HG02759 (cell line): ENCODE measurements around the gene C7orf25.
A peak's percentile ranks its signal among the peaks of the same experiment; 100 is the strongest.

Experiments
- ATAC-seq: cut with Tn5 transposase; IDR thresholded peaks from one replicate; pipeline ENCODE4 v1.9.1; 2021; ENCODE audit warnings: mild to moderate bottlenecking, moderate library complexity; ENCODE audit not compliant: unreplicated experiment

The C7orf25 gene

DNA sequence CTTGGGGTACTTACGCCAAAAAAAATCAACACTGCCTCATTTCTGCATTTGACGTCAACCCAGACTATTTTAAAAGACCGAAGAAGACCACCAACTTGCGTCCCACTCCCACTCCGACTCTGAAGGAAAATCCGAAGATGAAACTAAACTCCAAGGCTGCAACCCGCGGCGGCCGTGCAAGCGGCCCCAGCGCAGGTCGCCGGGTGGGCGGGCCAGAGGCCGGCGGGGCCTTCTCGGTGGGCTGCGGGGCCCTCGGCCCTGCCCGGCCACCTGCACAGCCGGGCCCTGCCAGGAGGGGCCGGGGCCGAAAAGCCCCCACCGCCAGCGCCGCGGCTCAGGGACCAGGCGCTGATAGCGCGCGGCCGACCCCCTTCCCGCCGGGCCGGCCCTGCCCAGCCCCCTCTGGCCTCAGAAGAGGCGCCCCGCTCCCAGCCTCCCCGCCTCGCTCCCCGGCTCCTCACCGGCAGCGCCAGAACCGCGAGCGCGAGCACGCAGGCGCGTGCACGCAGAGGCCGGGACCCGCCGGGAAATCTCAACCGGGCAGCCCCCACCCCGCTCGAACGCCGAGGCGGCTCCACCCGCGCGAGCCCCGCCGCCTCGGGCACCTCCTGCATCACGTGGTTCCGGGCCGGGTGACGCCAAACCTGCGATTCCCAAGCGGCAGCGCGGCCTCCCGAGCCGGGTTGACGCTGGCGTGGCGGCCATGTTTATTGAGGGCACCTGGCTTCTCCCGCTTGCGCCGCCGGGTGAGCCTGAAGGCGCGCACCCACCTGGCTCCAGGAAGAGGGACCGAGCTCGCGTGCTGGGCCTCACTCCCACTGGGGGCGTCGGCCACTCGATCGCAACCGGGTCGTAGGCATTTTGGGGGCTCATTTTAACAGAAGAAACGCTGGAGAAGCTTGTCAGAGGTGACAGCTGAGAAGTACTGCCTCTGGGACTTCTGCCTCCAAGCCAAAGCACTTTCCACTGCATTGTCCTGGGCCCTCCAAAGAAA lies at the start of gene C7orf25:
Gene C7orf25 (minus strand): TSS at position 617 of the 994 bp plus-strand sequence. CDS start 1,170 bp downstream, outside the sequence.
- ATAC-seq: peak; percentile 92

DNA sequence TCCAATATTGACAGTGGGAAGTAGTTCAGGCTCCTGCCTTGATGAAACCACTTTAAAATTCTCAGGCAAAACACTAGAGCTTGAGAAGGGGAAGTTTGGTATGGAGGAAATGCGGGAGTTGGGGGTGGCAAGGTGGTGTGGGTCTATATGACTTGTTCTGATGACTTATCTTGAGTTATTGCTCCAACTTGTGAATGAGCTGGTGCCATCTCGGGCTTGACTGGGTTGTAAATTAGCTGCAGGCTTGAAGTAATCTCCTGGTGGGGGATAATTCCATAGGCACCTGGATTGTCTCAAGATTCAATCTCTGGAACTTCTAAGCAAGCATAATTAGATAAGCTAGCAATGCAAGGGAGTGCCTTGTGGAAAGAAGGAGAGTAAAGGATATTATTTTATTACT lies 49.3 kb upstream of the C7orf25 start:
- no peak for ATAC-seq

DNA sequence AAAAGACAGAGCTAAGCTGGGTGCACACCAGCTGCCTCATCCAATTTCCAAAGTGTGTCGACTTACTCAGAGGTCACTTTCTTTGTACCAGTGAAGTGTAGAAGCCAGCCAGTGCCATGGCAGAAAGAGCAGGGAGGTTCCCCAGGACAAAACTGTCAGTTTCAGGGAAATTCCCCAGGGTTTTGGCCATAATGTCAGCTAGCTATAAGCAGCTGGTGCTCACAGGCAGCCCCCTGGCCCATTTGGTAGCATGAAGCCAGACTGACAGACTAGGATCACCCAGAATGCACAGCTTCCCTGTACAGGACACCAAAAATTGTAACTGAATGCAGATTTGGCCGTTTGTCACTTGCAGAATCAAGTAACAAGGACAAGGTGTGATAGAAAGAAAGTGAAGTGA lies 48.9 kb upstream of the C7orf25 start:
- ATAC-seq: peak; percentile 66

DNA sequence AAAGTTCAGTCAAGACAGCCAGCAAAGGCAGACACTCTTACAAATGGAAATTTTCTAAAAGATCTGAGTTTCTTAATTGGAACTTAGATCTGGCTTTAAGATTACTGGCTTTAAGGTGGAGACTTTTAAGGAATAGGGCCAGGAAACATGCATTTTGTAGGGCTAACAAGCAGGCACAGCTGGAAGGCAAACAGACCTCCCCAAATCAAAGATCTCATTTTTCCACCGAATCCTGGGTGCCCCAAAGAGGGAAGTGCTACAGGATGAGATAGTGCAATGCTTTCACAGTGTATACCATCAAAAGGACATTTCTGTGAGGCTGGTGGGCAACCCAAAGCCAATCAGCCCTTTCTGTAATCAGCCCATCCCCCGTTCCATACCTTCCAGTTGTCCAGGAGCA lies 47.7 kb upstream of the C7orf25 start:
- no peak for ATAC-seq

DNA sequence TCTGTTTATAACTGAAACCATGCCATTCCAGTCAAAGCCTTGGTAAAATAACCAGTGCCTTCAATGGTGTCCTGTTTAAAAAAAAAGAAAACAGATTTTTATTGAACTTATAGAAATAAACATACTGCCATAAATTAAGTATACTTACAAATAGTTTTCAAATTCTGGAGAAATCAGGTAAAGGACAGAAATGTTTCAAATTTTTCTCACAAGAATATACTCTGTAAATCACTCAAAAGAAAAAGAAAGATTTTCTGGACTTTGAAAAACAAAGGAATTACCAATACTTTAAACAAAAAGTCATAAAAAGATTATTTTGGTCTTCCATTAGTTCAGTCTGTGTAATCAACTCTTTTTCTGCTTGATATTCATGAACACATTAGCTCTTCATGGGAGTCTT lies 44.2 kb upstream of the C7orf25 start:
- ATAC-seq: no peak

DNA sequence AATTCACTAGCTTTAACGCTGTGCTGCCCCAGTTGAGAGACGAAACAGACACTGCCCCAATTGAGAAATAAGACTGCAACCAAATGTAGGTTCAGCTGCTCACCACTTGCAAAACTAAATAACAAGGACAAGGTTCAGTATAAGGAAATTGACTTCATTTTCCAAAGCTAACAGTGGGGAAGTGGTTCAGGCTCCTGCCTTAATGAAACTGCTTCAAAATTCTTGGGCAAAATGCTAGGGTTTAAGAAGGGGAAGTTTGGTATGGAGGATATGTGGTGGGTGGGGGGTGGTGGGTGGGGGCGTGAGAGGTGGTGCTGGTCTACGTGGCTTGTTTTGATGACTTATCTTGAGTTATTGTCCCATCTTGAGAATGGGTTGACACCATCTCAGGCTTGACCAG lies 42.1 kb upstream of the C7orf25 start:
- no peak for ATAC-seq

DNA sequence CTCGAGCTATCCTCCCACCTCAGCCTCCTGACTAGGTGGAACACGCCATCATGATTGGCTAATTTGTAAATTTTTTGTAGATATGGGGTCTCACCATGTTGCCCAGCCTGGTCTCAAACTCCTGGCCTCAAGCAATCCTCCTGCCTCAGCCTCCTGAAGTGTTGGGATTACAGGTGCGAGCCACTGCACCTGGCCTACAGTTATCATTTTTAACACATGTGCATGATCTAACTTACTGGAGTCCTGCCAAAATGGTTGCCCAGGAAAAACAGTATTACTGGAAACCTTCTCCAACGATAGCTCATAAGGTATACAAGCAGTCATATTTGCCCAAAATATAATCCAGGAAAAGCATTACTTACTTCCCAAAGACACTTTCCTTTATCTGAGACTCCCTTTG lies 40.5 kb upstream of the C7orf25 start:
- ATAC-seq: no peak

DNA sequence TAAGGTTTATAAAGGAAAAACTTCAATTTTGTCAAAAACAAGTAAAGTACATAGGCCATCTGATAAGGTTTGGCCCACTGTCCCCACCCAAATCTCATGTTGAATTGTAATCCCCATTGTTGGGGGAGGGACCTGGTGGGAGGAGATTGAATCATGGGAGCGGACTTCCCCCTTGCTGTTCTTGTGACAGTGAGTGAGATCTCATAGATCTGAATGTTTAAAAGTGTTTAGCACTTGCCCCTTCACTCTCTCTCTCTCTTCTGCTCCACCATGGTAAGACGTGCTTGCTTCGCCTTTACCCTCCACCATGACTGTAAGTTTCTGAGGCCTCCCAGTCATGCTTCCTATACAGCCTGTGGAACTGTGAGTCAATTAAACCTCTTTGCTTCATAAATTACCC lies 38.5 kb upstream of the C7orf25 start:
- no peak for ATAC-seq

DNA sequence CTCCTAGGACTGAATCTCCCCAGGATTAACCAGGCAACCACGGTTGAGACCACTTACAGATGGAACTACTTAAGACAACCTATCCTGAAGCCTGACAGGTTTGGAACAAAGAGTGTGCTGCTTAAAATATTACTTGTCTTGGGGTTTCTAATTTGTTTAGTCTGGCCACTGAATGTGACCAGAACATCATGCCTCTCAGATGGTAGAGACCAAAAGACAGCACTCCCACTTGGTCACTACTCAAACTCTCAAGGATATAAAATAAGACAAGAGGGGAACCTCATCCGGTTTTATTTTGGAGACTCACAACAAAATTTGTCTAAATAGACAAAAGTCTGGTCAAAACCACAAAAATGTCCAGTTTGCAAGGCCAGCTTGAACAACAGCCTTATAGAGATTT lies 35.7 kb upstream of the C7orf25 start:
- no peak for ATAC-seq

DNA sequence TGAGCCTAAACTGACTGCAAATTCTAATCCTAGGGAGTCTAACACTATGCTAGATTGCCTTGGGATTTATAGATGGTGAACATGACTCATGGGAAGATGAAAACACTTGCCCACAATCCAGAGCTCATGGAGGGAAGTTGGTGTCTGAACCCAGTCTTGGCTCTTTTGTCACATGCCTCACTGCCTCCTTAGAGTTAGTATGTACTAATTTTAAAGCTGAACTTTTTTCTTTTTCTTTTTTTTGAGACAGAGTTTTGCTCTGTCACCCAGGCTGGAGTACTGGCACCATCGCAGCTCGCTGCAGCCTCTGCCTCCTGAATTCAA lies 34.7 kb upstream of the C7orf25 start:
- ATAC-seq: no peak

DNA sequence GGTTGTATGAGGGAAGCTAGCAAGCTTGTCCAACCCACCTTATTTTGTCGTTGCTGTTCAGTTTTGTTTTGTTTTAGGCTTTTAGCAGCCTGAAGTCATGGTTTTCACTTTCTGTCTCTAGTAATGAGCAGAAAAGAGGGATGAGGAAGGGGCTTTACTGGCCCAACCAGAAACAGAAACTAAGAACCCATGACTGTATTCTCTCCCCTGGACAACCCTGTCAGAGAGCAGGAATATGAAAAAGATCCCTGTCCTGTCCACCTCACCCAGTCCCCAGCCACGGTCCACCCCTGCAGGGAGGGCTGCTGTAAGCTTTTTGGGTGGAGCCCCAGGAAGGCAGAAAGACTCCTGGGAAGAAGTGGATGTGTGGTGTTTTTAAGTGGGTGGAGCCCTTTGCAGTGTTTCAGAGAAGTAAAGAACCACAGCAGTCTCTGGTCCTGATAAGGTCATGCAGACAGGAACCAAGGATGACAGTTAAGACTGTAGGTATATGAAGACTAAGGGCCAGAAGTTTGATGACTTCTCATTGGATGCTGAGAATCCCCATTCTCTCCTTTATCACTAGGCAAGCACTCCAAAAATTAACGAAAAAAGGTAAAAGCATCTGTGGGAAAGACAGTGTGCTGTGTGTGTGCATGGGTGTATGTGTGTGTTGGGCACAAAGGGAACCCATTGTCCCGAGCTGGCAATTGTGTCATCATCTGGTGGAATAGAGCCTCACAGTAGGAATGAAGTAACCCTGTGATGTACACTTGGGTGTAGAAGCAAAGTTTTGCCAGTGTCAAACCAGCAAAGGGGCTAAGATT lies 34.2 kb upstream of the C7orf25 start:
- peak; percentile 54 for ATAC-seq

DNA sequence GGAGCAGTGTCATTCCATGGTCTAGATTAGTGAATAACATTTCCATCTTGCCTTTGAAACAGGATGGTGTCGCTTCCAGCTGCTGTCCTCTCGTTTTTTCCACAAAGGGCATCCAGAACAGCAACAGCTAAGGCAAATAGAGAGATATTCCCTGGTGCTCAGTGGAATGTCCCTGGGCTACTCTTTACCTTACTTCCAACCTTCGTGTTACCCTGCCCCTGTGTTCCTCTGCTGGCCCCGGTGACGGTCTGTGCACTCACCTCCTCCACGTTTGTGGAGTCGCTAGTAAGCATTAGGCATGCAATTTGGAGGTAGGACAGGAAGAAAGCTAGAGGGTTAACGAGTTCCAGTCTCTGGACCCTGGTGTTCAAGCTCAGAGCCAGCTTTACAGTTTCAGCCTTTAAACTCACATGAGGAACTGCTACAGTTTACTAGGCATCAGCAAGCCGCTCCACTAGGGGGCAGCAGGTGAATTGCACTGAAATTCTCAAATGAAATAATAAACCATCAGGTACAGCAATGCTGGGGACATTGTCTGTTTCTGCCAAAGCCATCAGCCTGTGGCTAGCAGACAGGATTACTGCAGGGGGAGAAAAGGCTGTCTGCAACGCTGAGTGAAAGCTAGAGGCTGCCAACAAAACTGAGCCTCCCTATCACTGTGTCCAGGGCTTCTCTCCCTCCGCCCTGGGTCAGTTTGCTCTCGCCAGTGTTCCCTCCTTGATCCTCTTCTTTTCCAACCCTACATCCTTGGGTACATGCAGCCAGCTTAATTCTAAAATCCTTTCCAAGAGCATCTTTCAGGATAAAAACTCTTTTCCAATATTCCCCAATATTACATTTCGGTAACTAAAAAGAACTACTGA lies 29.3 kb upstream of the C7orf25 start:
- peak; percentile 52 for ATAC-seq

DNA sequence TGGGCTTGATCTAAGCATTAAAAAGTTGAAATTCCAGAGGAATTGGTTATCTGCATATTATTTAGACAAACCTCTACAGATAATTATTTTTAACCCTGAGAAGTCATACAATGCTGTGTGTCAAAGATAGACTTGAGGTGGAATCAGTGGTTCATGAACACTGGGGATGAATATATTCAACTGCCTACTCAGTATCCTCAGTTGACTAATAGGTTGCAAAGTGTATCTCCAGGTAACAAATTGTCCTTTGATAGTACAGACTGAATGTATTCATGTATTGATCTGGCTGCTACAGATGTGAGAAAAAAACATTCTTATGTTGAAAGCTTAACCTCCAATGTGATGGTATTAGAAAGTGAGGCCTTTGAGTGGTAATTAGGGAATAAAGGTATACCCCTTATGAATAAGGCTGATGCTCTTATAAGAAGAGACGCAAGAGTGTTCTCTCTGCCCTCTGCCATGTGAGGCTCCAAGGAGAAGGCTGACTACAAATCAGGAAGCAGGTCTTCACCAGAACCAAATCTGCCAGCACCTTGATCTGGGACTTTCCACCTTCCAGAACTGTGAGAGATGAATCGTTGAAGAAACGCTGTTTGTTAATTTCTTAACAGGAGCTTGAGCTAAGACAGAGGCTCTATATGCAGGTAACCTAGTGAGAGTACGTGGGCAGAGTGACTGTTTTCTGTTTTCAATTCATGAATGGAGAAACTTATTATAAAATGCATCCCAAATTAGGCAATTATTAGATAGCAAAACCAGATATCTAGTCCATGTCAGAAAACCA lies 27.8 kb upstream of the C7orf25 start:
- peak; percentile 39 for ATAC-seq

DNA sequence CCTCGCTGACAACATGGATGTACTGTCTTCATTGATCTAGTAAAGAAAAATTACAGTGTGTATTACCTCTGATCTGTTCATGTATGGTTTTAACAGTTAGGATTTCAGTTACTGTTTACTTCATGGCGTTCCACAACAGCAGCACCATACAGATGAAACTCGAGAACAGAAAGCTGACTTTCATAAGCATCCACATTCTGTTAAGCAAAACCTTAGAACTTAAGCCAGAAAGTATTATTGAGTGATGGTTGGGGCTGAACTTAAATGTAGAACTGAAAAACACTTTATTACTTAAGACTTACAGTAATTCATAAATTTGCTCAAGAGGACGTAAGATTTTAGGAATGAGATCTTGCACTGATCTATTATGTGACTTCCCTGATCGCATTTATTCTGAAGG lies 24.0 kb upstream of the C7orf25 start:
- ATAC-seq: no peak

DNA sequence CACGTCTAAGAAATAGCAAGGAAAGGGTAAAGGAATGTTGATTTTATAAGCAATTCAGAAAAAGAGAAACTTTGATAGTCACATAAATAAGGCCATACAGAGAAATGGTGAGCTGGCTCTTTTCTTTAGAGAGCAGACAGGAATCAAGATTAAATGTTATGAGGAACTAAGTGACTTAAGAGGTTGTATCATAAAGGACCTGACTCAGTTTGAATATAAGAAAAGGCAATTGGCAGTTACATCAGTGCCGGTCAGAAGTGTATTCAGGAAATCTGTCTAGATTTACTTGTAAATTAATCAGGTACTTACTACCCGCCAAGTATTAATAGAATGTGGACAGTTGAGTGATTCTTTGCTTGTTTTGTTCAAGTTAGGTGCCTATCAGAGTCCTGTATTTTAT lies 22.4 kb upstream of the C7orf25 start:
- no peak for ATAC-seq

DNA sequence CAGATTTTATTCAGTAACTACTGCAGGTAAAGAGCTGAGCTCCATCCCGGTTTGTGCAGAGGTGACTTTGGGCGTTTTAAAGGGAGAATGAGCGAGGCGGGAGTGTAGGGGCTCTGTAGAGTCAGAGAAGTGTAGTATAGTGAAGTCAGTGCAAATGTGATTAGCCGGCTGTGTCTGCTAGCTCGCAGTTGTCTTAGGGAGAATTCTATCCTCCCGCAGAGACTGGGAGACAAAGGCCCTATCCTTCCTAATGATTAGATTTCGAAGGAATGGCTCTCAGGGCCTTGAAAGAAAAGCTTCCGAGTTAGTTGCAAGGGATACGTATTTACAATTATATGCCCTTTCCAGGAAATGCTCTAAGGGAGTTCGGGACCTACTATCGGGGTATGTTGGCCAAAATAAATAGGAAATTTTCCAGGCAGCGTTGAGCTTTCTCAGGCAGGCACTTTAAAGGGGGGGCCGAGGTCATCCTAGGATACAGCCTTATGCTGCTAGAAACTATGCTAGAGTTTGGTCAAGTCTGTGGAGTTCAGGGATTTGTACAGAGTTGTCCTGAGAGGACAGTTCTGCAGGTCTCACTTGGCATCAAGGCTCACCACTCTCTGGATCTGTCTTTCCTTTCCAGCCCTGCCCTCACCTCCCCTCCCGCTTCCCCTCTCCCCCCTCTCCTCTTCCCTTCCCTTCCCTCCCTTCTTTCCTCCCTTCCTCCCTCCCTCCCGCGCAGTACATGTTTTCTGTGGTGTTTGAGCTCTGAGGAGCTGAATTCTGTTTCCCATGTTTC lies 21.1 kb upstream of the C7orf25 start:
- peak; percentile 16 for ATAC-seq

DNA sequence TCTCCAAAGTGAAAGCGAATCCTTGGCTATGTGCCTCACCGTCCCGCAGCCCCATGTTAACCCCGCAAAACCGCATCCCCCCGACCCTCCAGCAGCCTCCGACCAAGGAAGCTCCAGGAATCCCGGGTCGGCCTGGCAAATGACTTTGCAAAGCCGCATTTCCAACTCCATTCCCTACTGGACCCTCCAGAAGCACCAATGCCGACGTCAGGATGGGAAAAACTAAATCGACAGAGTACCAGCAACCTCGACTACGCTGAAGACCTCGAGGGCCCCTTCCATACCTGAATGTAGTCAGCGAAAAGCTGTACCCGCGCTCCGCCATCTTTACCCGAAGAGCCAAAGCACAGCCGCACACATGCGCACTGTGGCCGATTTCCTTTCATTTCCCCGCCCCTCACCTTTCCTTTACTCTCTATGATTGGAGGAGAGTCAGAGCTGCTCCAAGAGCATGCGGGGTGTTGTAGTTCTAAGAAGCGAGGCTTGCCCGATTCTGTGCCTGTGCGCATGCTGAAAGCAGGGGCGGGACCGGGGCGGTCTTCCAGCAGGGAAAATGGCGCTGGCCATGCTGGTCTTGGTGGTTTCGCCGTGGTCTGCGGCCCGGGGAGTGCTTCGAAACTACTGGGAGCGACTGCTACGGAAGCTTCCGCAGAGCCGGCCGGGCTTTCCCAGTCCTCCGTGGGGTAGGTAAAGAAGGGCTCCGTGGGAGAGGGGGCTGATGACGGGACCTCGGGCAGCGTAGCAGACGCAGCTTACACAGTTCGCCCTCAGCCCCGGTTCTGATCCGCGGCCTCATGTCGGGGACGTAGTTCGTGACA lies 20.2 kb upstream of the C7orf25 start, which contains the start of the genes MRPL32 and PSMA2:
Gene MRPL32 (plus strand): TSS at position 543 of the 818 bp plus-strand sequence. CDS start 11 bp downstream, at position 554.
Gene PSMA2 (minus strand): TSS at position 341 of the 818 bp plus-strand sequence. CDS start 16 bp downstream, at position 325.
- peak; percentile 99 for ATAC-seq

DNA sequence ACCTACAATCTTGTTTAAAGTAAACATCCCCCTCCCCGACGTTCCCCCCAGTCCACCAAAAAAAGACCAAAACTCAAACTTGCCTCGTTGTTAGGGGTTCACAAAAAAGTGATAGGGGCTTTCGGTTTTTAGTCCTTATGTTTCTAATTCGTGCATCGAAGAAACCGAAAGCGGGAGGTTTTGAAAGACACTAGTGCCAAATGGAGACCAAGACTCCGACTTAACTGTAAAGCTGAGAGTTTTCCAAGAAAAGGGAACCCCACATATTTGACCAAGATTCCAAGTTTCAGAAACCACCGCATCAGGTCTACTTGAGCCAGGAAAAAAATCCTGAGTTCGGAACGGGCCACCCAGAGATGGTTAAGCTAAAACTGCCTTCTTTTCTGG lies 19.6 kb upstream of the C7orf25 start:
- no peak for ATAC-seq
